ENCODE results near the gene TBRG1. TPM values are rescaled to one million over a fixed set of nuclear protein-coding genes. Genes with fewer than 3 reads are reported as not detected.

TBRG1 gene
- total RNA-seq, 1 donor from 2014 or later, result 87.3 TPM

DNA sequence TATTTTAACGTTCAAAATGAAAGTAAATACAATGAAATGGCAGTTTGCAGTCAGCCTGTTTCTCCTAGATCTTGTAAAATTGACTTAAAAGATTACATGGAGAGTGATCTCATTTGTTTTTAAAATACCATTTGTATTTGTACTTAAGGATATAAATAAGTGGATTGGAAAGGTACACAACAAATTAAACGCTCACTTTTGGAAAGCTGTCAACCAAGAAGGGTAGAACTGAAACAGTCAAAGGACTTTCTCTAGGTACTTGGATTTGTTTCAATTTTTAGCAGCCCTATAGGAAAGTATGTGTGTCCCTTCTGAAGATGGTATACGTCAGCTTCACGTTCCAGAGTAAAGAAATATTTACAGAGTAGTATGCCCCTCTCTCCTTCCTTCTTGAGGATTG is 7.3 kb downstream of the TBRG1 start:
- Mint-ChIP-seq H3K9me3 (ENCODE audit: unreplicated experiment) (no peaks in the 10 kb centered on the region), H3K27ac (ENCODE audit: unreplicated experiment) (peak overlapping the region; percentile 48), H3K36me3 (ENCODE audit: low read depth, unreplicated experiment) (peaks cover 62% of the 10 kb centered on the region), H3K4me3 (ENCODE audit: unreplicated experiment) (no peak overlapping the region), H3K27me3 (ENCODE audit: unreplicated experiment) (no peaks in the 10 kb centered on the region), H3K4me1 (ENCODE audit: unreplicated experiment) (peaks cover 21% of the 10 kb centered on the region)
- DNase-seq (ENCODE audit: low spot score), result no peak
- no peak for TF ChIP-seq CTCF (IDR thresholded peaks at IDR 0.05; ENCODE audit: unreplicated experiment)

GRCh38 chr11:124633355-124633754 is 10.7 kb downstream of the TBRG1 start:
- no peak for DNase-seq (ENCODE audit: low spot score)
- Mint-ChIP-seq H3K27ac (ENCODE audit: unreplicated experiment) (no peak overlapping the region), H3K4me1 (ENCODE audit: unreplicated experiment) (no peaks in the 10 kb centered on the region), H3K9me3 (ENCODE audit: unreplicated experiment) (no peaks in the 10 kb centered on the region), H3K27me3 (ENCODE audit: unreplicated experiment) (no peaks in the 10 kb centered on the region), H3K4me3 (ENCODE audit: unreplicated experiment) (peak overlapping the region; percentile 18), H3K36me3 (ENCODE audit: low read depth, unreplicated experiment) (peaks cover 64% of the 10 kb centered on the region)
- TF ChIP-seq CTCF (IDR thresholded peaks at IDR 0.05; ENCODE audit: unreplicated experiment), result peak; percentile 22

DNA sequence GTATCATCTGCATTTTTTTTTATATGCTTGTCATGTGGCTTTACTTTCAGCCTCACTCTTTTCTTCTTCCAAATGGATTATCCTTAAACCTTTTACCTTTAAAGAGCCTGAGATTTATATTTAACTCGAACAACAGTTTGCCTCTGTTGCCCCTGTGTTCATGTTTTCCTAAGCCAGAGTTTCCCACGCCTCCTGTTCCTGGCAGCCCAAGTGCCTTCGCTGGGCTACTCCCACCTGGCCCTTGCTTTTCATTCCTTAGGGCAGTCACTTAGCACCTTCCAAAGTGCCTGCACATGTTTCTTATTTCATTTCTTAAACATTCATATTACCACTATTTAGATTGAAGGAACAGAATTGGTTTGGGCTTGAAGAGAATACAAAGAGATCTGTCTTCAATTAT is 13.3 kb downstream of the TBRG1 start:
- Mint-ChIP-seq H3K27ac (ENCODE audit: unreplicated experiment) (no peak overlapping the region), H3K36me3 (ENCODE audit: low read depth, unreplicated experiment) (peaks cover 53% of the 10 kb centered on the region), H3K27me3 (ENCODE audit: unreplicated experiment) (peaks cover 2% of the 10 kb centered on the region), H3K4me1 (ENCODE audit: unreplicated experiment) (peaks cover 4% of the 10 kb centered on the region), H3K4me3 (ENCODE audit: unreplicated experiment) (peak overlapping the region; percentile 33), H3K9me3 (ENCODE audit: unreplicated experiment) (no peaks in the 10 kb centered on the region)
- DNase-seq (ENCODE audit: low spot score), result no peak
- no peak for TF ChIP-seq CTCF (IDR thresholded peaks at IDR 0.05; ENCODE audit: unreplicated experiment)

DNA sequence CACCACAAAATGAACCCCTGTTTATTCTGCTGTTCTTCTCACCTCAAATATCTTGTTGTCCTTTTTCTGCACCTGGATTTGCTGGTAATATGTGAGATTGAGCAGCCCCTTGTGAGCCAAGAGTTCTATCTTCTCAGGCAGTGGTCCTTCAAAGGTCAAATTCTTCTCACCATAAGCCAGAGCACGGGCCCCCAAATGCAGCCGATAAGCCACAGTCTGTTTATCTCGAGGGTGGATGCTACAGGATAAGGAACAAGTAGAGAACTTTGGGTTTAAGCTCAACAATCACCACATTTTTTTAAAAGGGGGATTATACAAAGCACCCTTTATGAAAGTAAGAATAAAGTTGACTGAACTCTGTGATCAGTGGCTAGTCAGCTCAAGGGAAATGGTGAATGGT is 15.8 kb downstream of the TBRG1 start:
- H3K9me3 Mint-ChIP-seq (ENCODE audit: unreplicated experiment), result no peaks in the 10 kb centered on the region
- no peak for TF ChIP-seq CTCF (IDR thresholded peaks at IDR 0.05; ENCODE audit: unreplicated experiment)
- H3K27me3 Mint-ChIP-seq (ENCODE audit: unreplicated experiment), result peaks cover 2% of the 10 kb centered on the region
- H3K4me1 Mint-ChIP-seq (ENCODE audit: unreplicated experiment), result peaks cover 4% of the 10 kb centered on the region
- H3K36me3 Mint-ChIP-seq (ENCODE audit: low read depth, unreplicated experiment), result peaks cover 33% of the 10 kb centered on the region
- DNase-seq (ENCODE audit: low spot score), result no peak
- peak overlapping the region; percentile 37 for H3K27ac Mint-ChIP-seq (ENCODE audit: unreplicated experiment)
- peak overlapping the region; percentile 64 for H3K4me3 Mint-ChIP-seq (ENCODE audit: unreplicated experiment)

DNA sequence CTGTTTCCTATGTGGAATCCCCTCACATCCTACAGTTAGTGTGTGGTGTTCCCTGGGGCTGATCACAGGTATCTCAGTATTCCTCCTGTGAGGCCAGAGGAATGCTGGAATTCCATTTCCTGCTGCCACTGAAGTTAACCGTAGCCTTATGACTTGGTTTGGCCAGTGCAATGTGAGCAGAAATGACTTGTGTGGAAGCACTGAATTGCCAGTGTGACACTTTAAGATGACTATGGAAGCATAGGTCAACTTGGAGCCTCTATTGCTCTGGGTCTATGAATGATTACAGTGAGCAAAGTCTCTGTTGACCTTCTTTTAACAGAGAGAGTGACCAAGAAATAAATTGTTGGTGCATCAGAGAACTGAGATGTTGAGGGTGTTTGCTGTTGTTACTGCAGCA is 16.5 kb downstream of the TBRG1 start:
- H3K4me3 Mint-ChIP-seq (ENCODE audit: unreplicated experiment), result no peak overlapping the region
- no peak for DNase-seq (ENCODE audit: low spot score)
- peaks cover 27% of the 10 kb centered on the region for H3K36me3 Mint-ChIP-seq (ENCODE audit: low read depth, unreplicated experiment)
- no peaks in the 10 kb centered on the region for H3K9me3 Mint-ChIP-seq (ENCODE audit: unreplicated experiment)
- TF ChIP-seq CTCF (IDR thresholded peaks at IDR 0.05; ENCODE audit: unreplicated experiment), result no peak
- peaks cover 4% of the 10 kb centered on the region for H3K4me1 Mint-ChIP-seq (ENCODE audit: unreplicated experiment)
- H3K27ac Mint-ChIP-seq (ENCODE audit: unreplicated experiment), result no peak overlapping the region
- H3K27me3 Mint-ChIP-seq (ENCODE audit: unreplicated experiment), result peaks cover 2% of the 10 kb centered on the region

Data from endothelial cell (in vitro differentiated cells).